ENCODE data around the gene NDUFV1. TPM values are rescaled to one million over a fixed set of nuclear protein-coding genes. Genes with fewer than 3 reads are reported as not detected.
"Not testable (repeated sequence)": the region's sequence is repeated elsewhere in the genome, so short reads cannot be mapped to it uniquely, and the experiment has no call there.

Gene NDUFV1
- total RNA-seq, 1 experiment from 2014 or later: 242 TPM

DNA sequence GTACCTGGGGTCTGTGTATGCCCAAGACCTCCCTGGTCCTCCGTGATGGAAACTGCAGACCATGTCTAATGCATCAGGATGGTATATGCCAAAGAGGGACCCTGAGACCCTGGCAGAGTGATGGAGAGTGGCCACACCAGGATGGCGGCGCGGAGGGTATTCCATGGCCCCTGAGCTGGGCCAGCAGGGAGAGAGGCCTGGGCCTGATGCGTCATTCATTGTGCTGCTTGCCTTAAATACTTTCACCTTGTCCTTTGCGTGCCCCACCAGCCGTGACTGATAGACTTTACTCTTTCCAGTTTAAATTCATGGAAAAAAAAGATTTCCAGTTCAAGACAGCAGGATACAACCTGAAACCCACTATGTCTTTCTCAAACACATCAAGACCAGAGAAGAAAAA, 5.6 kb upstream of the NDUFV1 start:
- no peak for TF ChIP-seq FOSL1 (IDR thresholded peaks at IDR 0.05; ENCODE audit: low read depth)
- TF ChIP-seq POLR2AphosphoS5 (IDR thresholded peaks at IDR 0.05; ENCODE audit: low read depth, low read length): no peak
- TF ChIP-seq ZFX (IDR thresholded peaks at IDR 0.05): no peak
- TF ChIP-seq EGR1 (IDR thresholded peaks at IDR 0.05; ENCODE audit: low read depth): no peak
- TF ChIP-seq SP1 (IDR thresholded peaks at IDR 0.05; ENCODE audit: low read depth): no peak
- TF ChIP-seq, protein P1, sequence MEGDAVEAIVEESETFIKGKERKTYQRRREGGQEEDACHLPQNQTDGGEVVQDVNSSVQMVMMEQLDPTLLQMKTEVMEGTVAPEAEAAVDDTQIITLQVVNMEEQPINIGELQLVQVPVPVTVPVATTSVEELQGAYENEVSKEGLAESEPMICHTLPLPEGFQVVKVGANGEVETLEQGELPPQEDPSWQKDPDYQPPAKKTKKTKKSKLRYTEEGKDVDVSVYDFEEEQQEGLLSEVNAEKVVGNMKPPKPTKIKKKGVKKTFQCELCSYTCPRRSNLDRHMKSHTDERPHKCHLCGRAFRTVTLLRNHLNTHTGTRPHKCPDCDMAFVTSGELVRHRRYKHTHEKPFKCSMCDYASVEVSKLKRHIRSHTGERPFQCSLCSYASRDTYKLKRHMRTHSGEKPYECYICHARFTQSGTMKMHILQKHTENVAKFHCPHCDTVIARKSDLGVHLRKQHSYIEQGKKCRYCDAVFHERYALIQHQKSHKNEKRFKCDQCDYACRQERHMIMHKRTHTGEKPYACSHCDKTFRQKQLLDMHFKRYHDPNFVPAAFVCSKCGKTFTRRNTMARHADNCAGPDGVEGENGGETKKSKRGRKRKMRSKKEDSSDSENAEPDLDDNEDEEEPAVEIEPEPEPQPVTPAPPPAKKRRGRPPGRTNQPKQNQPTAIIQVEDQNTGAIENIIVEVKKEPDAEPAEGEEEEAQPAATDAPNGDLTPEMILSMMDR (IDR thresholded peaks at IDR 0.05 in 2 of 3, conservative IDR thresholded peaks at IDR 0.05 in 1 of 3; ENCODE audit: borderline replicate concordance in 1 of 3, insufficient read depth in 1 of 3, low read depth in 2 of 3, low read length in 2 of 3): no peak
- no peak for TF ChIP-seq EZH2 (IDR thresholded peaks at IDR 0.05)
- no peak for TF ChIP-seq CBX3 (IDR thresholded peaks at IDR 0.05; ENCODE audit: low read depth)
- TF ChIP-seq SRF (IDR thresholded peaks at IDR 0.05; ENCODE audit: low read depth): no peak
- TF ChIP-seq POLR2A (IDR thresholded peaks at IDR 0.05; ENCODE audit: borderline replicate concordance, extremely low read depth, insufficient read depth, insufficient read length): no peak
- TF ChIP-seq ZBTB33 (IDR thresholded peaks at IDR 0.05; ENCODE audit: extremely low read depth, insufficient replicate concordance, low read length): no peak
- no peak for TF ChIP-seq ZNF274 (IDR thresholded peaks at IDR 0.05; ENCODE audit: low read depth, low read length)
- no peak for TF ChIP-seq SIN3A (IDR thresholded peaks at IDR 0.05; ENCODE audit: low read depth)
- H3K9me2 ChIP-seq (ENCODE audit: insufficient read depth): no peaks in the 10 kb centered on the region
- no peaks in the 10 kb centered on the region for H3K36me3 ChIP-seq (ENCODE audit: control insufficient read depth in 1 of 2, insufficient read depth in 2 of 2, low read length in 2 of 2)
- ChIA-PET RAD21 (ENCODE audit: low non-redundant PET in 1 of 2, low total read pairs in 2 of 2, uncharacterized antibody in 2 of 2, unreplicated experiment in 2 of 2) (no interaction called here), POLR2A (no interaction called here), CTCF (no interaction called here)
- intact Hi-C loops (cut with micrococcal nuclease): no loop called here
- H3K79me2 ChIP-seq (ENCODE audit: insufficient read depth, low read length): no peaks in the 10 kb centered on the region
- no peaks in the 10 kb centered on the region for H3K27me3 ChIP-seq (ENCODE audit: insufficient read depth, low read length)
- peaks cover 0 to 4% of the 10 kb centered on the region in 2 experiments; a peak in 1 of 4 replicates for H3K4me1 ChIP-seq (ENCODE audit: control insufficient read depth in 1 of 2, insufficient read depth in 2 of 2, low read length in 2 of 2)
- DNase-seq (ENCODE audit: low read depth, low spot score): no peak
- no peaks in the 10 kb centered on the region for H3K9me3 ChIP-seq (ENCODE audit: control insufficient read depth in 1 of 2, insufficient read depth in 1 of 2, low read depth in 1 of 2, low read length in 2 of 2)
- no peak overlapping the region for H2AFZ ChIP-seq (ENCODE audit: low read depth, low read length, poor library complexity, severe bottlenecking)
- no peak for ATAC-seq
- no peak overlapping the region for H3K4me2 ChIP-seq (ENCODE audit: low read length)
- H3K4me3 ChIP-seq (replicated peaks in 1 of 2; ENCODE audit: low read depth in 1 of 2, low read length in 2 of 2): no peak overlapping the region
- no peaks in the 10 kb centered on the region for H4K20me1 ChIP-seq (ENCODE audit: insufficient read depth)
- H3K27ac ChIP-seq (ENCODE audit: low read depth, low read length): no peak overlapping the region
- BruUV-seq (replicated peaks): no TSS peak
- no peak overlapping the region for H3K9ac ChIP-seq (ENCODE audit: low read length)

GRCh38 chr11:67604119-67604518, 2.6 kb upstream of the NDUFV1 start:
- H3K9me2 ChIP-seq (ENCODE audit: insufficient read depth); H3K27ac ChIP-seq (ENCODE audit: low read depth, low read length); H3K9ac ChIP-seq (ENCODE audit: low read length); H3K4me3 ChIP-seq (replicated peaks in 1 of 2; ENCODE audit: low read depth in 1 of 2, low read length in 2 of 2); H3K4me2 ChIP-seq (ENCODE audit: low read length); H3K27me3 ChIP-seq (ENCODE audit: insufficient read depth, low read length); CTCF ChIA-PET; BruUV-seq (replicated peaks); H2AFZ ChIP-seq (ENCODE audit: low read depth, low read length, poor library complexity, severe bottlenecking); POLR2A ChIA-PET; ATAC-seq; H3K9me3 ChIP-seq (ENCODE audit: control insufficient read depth in 1 of 2, insufficient read depth in 1 of 2, low read depth in 1 of 2, low read length in 2 of 2); DNase-seq (ENCODE audit: low read depth, low spot score); intact Hi-C loops (cut with micrococcal nuclease); H3K36me3 ChIP-seq (ENCODE audit: control insufficient read depth in 1 of 2, insufficient read depth in 2 of 2, low read length in 2 of 2); H4K20me1 ChIP-seq (ENCODE audit: insufficient read depth): not testable (repeated sequence)
- Histone ChIP-seq H3K4me1 (ENCODE audit: control insufficient read depth in 1 of 2, insufficient read depth in 2 of 2, low read length in 2 of 2) (peaks cover 6 to 20% of the 10 kb centered on the region in 2 experiments), H3K79me2 (ENCODE audit: insufficient read depth, low read length) (peaks cover 24% of the 10 kb centered on the region)
- RAD21 ChIA-PET (ENCODE audit: low non-redundant PET in 1 of 2, low total read pairs in 2 of 2, uncharacterized antibody in 2 of 2, unreplicated experiment in 2 of 2): interaction anchor here in 1 of 2 experiments (0.6 kb wide), 1 partner anchor 31 kb away, joined by 3 read pairs; no protein-coding TSS in a partner anchor

Measured in HCT116 (cell line).